Iris pigment epithelial cell (primary cell): Measurements from ENCODE around the gene CNN2.

Experiments used
- DNase-seq: peaks from one replicate; pipeline ENCODE4 v3.0.0-alpha.2; 2011; ENCODE audit warnings: low read depth

Gene CNN2

DNA sequence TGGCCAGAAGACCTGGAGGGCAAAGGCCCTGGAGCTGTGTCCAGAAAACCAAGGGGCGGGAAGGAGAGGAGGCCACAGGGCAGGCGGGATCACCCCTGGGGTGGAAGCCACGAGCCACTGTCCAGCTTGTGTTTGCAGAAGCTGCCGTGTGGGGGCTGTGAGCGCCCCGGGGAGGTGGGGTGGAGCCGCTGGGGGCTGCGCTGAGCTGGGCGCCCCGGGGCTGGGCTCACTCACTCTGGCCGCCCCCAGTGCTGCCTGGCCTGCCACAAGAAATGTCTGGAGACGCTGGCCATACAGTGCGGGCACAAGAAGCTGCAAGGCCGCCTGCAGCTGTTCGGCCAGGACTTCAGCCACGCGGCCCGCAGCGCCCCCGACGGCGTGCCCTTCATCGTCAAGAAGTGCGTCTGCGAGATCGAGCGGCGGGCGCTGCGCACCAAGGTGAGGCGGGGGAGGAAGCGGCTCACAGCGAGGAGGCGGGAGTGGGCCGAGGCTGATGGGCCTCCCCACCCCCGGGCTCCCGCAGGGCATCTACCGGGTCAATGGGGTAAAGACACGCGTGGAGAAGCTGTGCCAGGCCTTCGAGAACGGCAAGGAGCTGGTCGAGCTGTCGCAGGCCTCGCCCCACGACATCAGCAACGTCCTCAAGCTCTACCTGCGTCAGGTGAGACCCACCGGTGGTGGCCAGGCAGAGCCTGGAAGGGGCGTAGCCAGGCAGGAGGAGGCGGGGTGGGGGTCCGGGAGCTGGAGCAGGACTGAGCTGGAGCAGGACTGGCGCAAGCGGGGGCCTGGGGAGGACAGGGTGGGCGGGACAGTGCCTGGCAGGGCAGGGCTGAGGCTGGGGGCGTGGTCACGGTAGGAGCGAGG, 55.1 kb downstream of the CNN2 start:
- DNase-seq, result no peak

DNA sequence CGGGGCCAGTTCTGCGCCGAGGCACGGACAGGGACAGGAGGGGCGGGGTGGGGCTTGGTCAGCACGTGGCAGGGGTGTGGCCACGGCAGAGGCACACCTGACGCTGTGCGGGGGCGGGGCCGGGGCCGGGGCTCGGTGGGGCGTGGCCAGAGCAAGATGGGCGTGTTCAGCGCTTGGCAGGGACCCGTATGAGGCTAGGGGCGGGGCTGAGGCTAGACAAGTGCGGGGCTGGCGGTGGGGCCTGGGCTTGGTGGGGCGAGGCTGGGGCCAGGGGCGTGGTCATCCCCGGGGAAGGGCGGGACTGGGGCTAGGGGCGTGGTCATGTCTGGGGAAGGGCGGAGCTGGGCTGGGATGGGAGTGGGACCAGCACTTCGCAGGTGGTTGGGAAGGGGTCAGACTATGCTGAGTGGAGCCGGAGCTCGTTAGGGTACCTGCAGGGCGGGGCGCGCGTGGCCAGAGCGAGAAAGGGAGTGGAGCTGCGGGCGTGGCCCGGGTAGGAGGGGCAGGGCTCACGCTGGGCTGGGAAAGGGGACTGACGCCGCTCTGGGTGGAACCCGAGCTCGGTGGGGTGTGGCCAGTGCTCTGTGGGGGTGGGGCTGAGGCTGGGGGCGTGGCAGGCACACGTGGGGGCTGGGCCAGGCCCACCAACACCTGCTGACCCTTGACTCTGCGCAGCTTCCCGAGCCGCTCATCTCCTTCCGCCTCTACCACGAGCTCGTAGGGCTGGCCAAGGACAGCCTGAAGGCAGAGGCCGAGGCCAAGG, 55.9 kb downstream of the CNN2 start:
- peak; percentile 53 for DNase-seq

DNA sequence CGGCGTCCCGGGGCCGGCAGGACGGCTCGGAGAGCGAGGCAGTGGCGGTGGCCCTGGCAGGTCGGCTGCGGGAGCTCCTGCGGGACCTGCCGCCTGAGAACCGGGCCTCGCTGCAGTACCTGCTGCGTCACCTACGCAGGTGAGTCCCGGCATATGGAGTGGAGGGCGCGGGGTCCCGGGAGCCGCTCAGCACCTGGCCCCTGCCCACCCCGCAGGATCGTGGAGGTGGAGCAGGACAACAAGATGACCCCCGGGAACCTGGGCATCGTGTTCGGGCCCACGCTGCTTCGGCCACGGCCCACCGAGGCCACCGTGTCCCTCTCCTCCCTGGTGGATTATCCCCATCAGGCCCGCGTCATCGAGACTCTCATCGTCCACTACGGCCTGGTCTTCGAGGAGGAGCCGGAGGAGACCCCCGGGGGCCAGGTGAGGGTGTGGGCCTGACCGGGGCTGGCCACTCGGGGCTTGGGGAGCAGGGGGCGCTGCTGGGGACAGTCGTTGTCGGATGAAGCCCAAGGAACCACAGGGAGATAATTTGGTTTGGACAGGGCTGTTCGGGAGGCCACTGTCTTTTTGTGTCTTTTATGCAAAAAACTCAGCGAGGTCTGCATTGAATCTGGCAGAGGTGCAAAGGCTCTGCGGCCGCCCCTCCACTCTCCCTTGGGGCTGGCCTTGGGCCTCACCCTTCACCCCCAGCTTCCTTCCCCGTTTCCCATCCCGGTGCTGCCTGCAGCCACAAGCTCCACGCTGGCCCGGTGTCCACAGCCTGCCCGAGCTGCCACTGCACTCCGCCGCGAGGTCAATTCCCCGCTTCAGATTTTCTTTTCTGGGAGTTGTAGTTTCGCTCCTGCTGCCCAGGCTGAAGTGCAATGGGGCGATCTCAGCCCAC, 56.8 kb downstream of the CNN2 start:
- DNase-seq, result no peak

DNA sequence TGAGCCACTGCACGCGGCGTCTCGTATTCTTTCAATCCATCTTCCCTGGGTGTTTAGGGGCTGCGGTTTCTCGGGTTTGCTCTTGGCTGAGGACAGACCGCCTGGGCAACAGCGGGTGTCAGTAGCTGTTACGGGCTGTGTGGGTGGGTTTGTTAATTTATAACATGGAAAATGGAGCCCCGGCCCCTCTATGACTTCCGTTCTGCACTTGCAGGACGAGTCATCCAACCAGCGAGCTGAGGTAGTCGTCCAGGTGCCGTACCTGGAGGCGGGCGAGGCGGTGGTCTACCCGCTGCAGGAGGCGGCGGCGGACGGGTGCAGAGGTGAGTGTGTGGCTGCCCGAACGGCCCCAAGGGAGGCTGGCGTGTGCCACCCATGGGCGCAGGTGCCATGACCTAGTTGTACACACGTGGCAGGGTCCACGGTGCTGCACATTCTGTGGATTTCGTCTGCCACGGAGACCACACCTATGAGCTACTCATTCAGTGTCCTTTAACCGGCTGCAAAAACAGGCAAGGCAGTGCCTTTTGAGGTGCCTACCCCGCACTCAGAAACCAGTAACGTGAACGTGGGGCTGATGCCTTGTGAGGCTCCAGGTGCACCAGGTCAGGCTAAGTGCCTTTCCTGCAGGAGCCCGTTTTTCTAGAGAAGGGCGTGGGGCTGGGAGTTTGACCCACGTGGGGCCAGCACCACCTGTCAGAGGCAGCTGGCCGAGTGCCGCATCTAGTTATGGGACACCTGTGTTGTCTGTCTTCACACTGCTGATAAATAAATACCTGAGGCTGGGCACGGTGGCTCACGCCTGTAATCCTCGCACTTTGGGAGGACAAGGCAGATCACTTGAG, 57.8 kb downstream of the CNN2 start:
- no peak for DNase-seq

DNA sequence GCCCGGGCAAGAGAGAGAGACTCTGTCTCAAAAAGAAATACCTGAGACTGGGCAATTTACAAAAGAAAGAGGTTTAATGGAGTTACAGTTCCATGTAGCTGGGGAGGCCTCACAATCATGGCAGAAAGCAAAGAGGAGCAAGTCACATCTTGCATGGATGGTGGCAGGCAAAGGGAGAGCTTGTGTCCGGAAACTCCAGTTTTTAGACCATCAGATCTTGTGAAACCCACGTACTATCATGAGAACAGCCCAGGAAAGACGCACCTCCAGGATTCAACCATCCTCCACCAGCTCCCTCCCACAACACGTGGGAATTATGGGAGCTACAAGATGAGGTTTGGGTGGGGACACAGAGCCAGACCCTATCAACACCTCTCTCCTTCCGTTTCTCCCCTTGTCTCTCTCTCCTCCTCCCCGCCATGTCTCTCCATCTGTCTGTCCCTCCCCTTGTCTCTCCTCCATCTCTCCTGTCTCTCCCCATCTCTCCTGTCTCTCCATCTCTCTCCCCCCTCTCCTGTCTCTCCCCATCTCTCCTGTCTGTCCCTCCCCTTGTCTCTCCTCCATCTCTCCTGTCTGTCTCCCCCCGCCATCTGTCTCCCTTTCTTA, 58.7 kb downstream of the CNN2 start:
- DNase-seq, result no peak

DNA sequence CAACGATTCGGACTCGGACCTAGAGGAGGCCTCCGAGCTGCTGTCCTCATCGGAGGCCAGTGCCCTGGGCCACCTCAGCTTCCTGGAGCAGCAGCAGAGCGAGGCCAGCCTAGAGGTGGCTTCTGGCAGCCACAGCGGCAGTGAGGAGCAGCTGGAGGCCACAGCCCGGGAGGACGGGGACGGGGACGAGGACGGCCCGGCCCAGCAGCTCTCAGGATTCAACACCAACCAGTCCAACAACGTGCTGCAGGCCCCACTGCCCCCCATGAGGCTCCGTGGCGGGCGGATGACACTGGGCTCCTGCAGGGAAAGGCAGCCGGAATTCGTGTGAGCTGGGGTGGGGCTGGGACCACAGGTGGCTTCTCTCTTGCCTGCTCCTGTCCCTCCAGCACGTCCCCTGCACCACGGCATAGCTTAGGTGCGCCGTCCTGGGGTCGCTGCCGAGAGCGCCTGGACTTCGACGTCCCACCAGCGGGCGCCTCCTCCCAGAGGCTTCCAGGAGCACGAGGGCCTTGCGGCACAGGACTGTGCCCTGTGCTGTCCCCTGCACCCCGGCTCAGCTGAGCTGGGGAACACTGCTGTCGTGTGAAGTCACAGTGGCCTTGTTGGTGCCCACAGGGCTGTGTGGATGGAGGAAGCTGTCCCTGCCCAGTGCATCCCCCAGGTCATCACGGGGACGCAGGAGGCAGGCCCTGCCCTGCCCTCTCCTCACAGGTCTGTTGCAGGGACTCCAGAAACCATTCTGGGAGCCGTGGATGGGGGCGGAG, 59.5 kb downstream of the CNN2 start:
- DNase-seq, result no peak

DNA sequence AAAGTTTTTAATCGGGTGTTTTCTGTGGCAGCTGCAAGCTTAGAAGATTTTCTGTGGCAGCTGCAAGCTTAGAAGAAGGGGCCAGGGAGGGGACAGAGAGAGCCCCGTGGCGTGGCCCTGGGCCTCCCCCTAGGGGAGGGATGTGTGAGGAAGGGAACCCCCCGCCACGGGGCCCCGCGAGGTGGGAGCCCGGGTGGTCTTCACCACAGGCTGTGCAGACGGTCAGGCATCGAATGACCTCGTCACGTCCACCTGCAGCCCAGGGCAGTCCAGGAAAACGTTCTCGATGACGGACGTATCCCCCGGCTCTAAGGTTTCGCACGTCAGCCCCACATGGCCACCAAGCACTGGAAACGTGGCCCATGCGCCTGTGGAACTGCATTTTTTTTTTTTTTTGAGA, 60.2 kb downstream of the CNN2 start:
- no peak for DNase-seq

DNA sequence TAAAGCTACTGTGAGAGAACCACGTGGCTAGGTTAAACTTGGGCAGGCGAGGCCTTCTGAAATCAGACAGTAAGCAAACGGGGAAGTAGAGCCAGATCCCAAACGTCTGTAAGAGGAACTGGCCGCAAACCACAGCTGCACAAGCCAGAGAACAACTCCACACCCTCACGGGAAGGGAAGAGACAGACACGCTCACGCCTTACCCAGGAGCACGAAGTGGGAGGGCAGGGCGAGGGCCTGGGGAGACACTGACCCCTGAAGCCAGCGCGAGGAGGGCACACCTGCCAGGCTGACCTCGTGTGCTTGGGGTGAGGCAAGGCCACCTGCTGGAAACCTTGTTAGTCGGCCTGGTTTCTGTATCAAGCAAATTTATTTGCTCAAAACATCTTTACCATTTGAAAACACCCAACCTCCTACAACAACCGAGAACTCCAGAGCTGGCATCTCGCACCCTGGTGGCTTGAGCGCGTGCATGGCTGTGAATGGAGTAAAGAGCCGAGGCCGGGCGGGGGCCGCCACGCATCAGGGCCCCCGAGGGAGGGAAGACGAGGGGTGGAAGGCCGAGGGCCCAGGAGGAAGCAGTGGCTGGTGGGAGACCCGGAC, 61.5 kb downstream of the CNN2 start:
- DNase-seq, result no peak

DNA sequence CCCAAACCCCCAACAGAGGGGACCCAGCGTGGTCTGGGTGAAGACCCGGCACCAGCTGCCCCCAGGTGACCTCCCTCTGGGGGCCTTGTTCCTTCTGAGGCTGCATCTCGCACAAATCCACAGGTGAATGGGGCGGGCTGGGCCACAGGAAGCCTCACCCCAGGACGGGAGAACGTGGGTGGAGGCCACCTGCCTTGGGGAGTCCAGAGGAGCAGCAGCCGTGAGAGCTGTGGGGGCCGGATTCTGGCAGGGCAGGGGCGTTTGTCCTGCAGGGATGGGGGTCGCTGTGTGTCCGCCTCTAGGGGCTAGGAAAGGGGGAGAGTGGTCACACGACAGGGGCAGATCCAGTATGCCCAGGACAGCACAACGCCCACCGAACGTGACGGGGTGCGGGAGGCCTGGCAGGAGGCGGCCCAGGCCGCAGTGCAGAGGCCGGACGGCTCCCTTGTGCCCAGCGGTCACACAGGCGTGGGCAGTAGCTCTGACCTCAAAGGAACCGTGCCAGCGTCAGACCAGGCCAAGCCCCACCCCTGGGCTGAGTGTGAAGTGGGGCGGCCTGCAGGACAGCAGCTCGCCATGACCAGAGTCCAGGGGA, 62.1 kb downstream of the CNN2 start:
- no peak for DNase-seq
